Bronchial epithelial cell (primary cell): ENCODE results near the gene NFIC. TPM values are rescaled to one million over a fixed set of nuclear protein-coding genes. Genes with fewer than 3 reads are reported as not detected.

Experiments used
- DNase-seq: peaks from one replicate; pipeline ENCODE4 v3.0.0-alpha.2; 2010; ENCODE audit warnings: low read depth
- FAIRE-seq: peaks from 2 replicates; lab custom pipeline; 2011; peaks lifted over from hg19 to GRCh38; lab: Jason Lieb, UNC
- H3K27me3 ChIP-seq: 2 replicates; pipeline ENCODE4 v1.5.1; 2011; ENCODE audit warnings: low read length; ENCODE audit not compliant: control insufficient read depth, insufficient read depth
- H3K36me3 ChIP-seq: 2 replicates; pipeline ENCODE4 v1.5.1; 2011; ENCODE audit warnings: low read length; ENCODE audit not compliant: control insufficient read depth, insufficient read depth
- H3K4me3 ChIP-seq: 2 replicates; pipeline ENCODE4 v1.5.1; 2011; ENCODE audit warnings: mild to moderate bottlenecking, low read depth, low read length, control low read depth
- CTCF ChIP-seq: IDR thresholded peaks from 2 replicates; pipeline ENCODE4 v1.5.1; 2011; ENCODE audit warnings: mild to moderate bottlenecking, moderate library complexity, low read length, control low read depth, inconsistent platforms; ENCODE audit not compliant: insufficient read depth, severe bottlenecking
- total RNA-seq: library from RNA; depleted of rRNA; stranded (reverse); fragments of >200 nt; gene quantifications from 2 replicates; pipeline ENCODE4 v1.2.1, GENCODE V29; 2014

The NFIC gene
- total RNA-seq, 1 donor from 2014 or later = 17.6 TPM

- Histone ChIP-seq H3K36me3 (no peaks in the 10 kb centered on the region), H3K27me3 (peaks cover 5% of the 10 kb centered on the region), H3K4me3 (no peak within 1 kb of the TSS)
- FAIRE-seq = no peak
- no peak for DNase-seq
- no peak for TF ChIP-seq CTCF
Measured at GRCh38 chr19:3483226-3483628, 116.8 kb downstream of the NFIC start, which contains the start of gene SMIM44. Gene SMIM44 (minus strand): TSS chr19:3483441. CDS start chr19:3483403, 38 bp downstream.

- H3K36me3 ChIP-seq = peaks cover 11% of the 10 kb centered on the region
- DNase-seq = no peak
- no peak for TF ChIP-seq CTCF
- no peak overlapping the region for H3K4me3 ChIP-seq
- H3K27me3 ChIP-seq = no peaks in the 10 kb centered on the region
- FAIRE-seq = no peak
Measured at GRCh38 chr19:3491396-3492119, 125.2 kb downstream of the NFIC start.

GRCh38 chr19:3492131-3492839 is 125.9 kb downstream of the NFIC start:
- peaks cover 13% of the 10 kb centered on the region for H3K36me3 ChIP-seq
- no peak overlapping the region for H3K4me3 ChIP-seq
- FAIRE-seq (no peak), DNase-seq (no peak)
- no peaks in the 10 kb centered on the region for H3K27me3 ChIP-seq
- TF ChIP-seq CTCF = no peak

- DNase-seq = no peak
- no peak for FAIRE-seq
- peaks cover 13% of the 10 kb centered on the region for H3K36me3 ChIP-seq
- no peak for TF ChIP-seq CTCF
- H3K4me3 ChIP-seq = no peak overlapping the region
- H3K27me3 ChIP-seq = no peaks in the 10 kb centered on the region
Measured at GRCh38 chr19:3492919-3493318, 126.5 kb downstream of the NFIC start.

- peaks cover 13% of the 10 kb centered on the region for H3K36me3 ChIP-seq
- H3K4me3 ChIP-seq = no peak overlapping the region
- FAIRE-seq (no peak), DNase-seq (no peak)
- no peaks in the 10 kb centered on the region for H3K27me3 ChIP-seq
- no peak for TF ChIP-seq CTCF
Measured at GRCh38 chr19:3493651-3494050, 127.3 kb downstream of the NFIC start.
